HEK293 (cell line): ENCODE data around the gene INTS15.

ENCODE experiments used
- CTCF ChIA-PET: fragments of 350-600 bp; formaldehyde crosslinking; extraction: SDS; loops from one replicate; lab custom pipeline; 2021; ENCODE audit warnings: antibody characterized with exemption; lab: Yijun Ruan, JAX
- POLR2A ChIA-PET: fragments of 300-600 bp; formaldehyde crosslinking; extraction: SDS; loops from one replicate; lab custom pipeline; 2020; ENCODE audit warnings: antibody characterized with exemption, inconsistent platforms; lab: Yijun Ruan, JAX
- H3K27ac ChIP-seq: fragments of 200-500 bp; sonication (Bioruptor generic); 2 replicates; pipeline ENCODE4 v1.5.1; 2014; ENCODE audit warnings: low read depth, low read length, control low read depth, inconsistent platforms; ENCODE audit errors: extremely low read depth
- H3K36me3 ChIP-seq, 2 experiments: fragments of 200-500 bp in 1 of 2; sonication (Bioruptor generic) in 1 of 2; 1 replicate in 1 of 2; 2 replicates in 1 of 2; pipeline ENCODE4 v1.5.1; 2014 to 2017; ENCODE audit warnings: inconsistent platforms in 2 of 2, low read length in 2 of 2; ENCODE audit not compliant: control insufficient read depth in 2 of 2, insufficient read depth in 1 of 2
- H3K4me1 ChIP-seq: fragments of 200-500 bp; sonication (Bioruptor generic); 2 replicates; pipeline ENCODE4 v1.5.1; 2014; ENCODE audit warnings: mild to moderate bottlenecking, low read length, inconsistent platforms; ENCODE audit not compliant: control insufficient read depth, insufficient read depth
- H3K4me3 ChIP-seq: 2 replicates; pipeline ENCODE4 v1.5.1; 2011; ENCODE audit warnings: low read depth, mild to moderate bottlenecking, control low read depth, low read length, moderate library complexity
- H3K9me3 ChIP-seq: fragments of 200-500 bp; sonication (Bioruptor generic); 2 replicates; pipeline ENCODE4 v1.5.1; 2014; ENCODE audit warnings: low read depth, low read length, inconsistent platforms; ENCODE audit not compliant: control insufficient read depth, insufficient read depth
- GLIS2 ChIP-seq: fragments of 450-650 bp; formaldehyde crosslinking; IDR thresholded peaks from 2 replicates; pipeline ENCODE4 v1.5.1; 2016; ENCODE audit warnings: missing biosample characterization, missing genetic modification characterization
- KLF7 ChIP-seq: fragments of 450-650 bp; formaldehyde crosslinking; IDR thresholded peaks from 2 replicates; pipeline ENCODE4 v1.5.1; 2016; ENCODE audit warnings: missing biosample characterization, missing genetic modification characterization, borderline replicate concordance
- OVOL3 ChIP-seq: fragments of 450-650 bp; formaldehyde crosslinking; IDR thresholded peaks from 2 replicates; pipeline ENCODE4 v1.5.1; 2016; ENCODE audit warnings: missing biosample characterization, missing genetic modification characterization
- SP2 ChIP-seq: fragments of 450-650 bp; formaldehyde crosslinking; IDR thresholded peaks from 2 replicates; pipeline ENCODE4 v1.5.1; 2016; ENCODE audit warnings: missing biosample characterization, missing genetic modification characterization
- SP3 ChIP-seq: fragments of 450-650 bp; formaldehyde crosslinking; IDR thresholded peaks from 2 replicates; pipeline ENCODE4 v1.5.1; 2016; ENCODE audit warnings: missing biosample characterization, missing genetic modification characterization
- ZFP3 ChIP-seq: fragments of 450-650 bp; formaldehyde crosslinking; IDR thresholded peaks from 2 replicates; pipeline ENCODE4 v1.5.1; 2016; ENCODE audit warnings: low read depth, missing biosample characterization, missing genetic modification characterization
- ZNF433 ChIP-seq: fragments of 450-650 bp; formaldehyde crosslinking; IDR thresholded peaks from 2 replicates; pipeline ENCODE4 v1.5.1; 2016; ENCODE audit warnings: missing biosample characterization, missing genetic modification characterization, low read depth
- ZNF596 ChIP-seq: fragments of 450-650 bp; IDR thresholded peaks from 2 replicates; pipeline ENCODE4 v1.5.0; 2018; ENCODE audit warnings: missing biosample characterization, mild to moderate bottlenecking, missing genetic modification characterization, moderate library complexity
- ZNF621 ChIP-seq: fragments of 450-650 bp; formaldehyde crosslinking; IDR thresholded peaks from 2 replicates; pipeline ENCODE4 v1.5.1; 2017; ENCODE audit warnings: missing biosample characterization, missing genetic modification characterization
- ZNF658 ChIP-seq: fragments of 450-650 bp; formaldehyde crosslinking; IDR thresholded peaks from 2 replicates; pipeline ENCODE4; 2016; ENCODE audit warnings: missing biosample characterization, missing genetic modification characterization
- ZNF777 ChIP-seq: fragments of 450-650 bp; formaldehyde crosslinking; IDR thresholded peaks from 2 replicates; pipeline ENCODE4 v1.5.1; 2017; ENCODE audit warnings: missing biosample characterization, missing genetic modification characterization, borderline replicate concordance
- ZNF843 ChIP-seq: fragments of 450-650 bp; formaldehyde crosslinking; IDR thresholded peaks from 2 replicates; pipeline ENCODE4 v1.5.1; 2016; ENCODE audit warnings: missing biosample characterization, missing genetic modification characterization
- TF ChIP-seq, protein P1 (sequence below): fragments of 450-650 bp; formaldehyde crosslinking; IDR thresholded peaks from 2 replicates; pipeline ENCODE4 v1.5.1; 2016; ENCODE audit warnings: missing biosample characterization, missing genetic modification characterization
- TF ChIP-seq, protein P2 (sequence below): fragments of 450-650 bp; formaldehyde crosslinking; IDR thresholded peaks from 2 replicates; pipeline ENCODE4 v1.5.1; 2017; ENCODE audit warnings: missing biosample characterization, missing genetic modification characterization
- TF ChIP-seq, protein P3 (sequence below): fragments of 450-650 bp; formaldehyde crosslinking; IDR thresholded peaks from 2 replicates; pipeline ENCODE4 v1.5.1; 2016; ENCODE audit warnings: missing biosample characterization, missing genetic modification characterization
- TF ChIP-seq, protein P4 (sequence below): IDR thresholded peaks from 2 replicates; pipeline ENCODE4 v1.6.1; 2011; ENCODE audit warnings: mild to moderate bottlenecking, low read depth, low read length, borderline replicate concordance
- TF ChIP-seq, protein P5 (sequence below): fragments of 450-650 bp; formaldehyde crosslinking; IDR thresholded peaks from 2 replicates; pipeline ENCODE4 v1.5.1; 2016; ENCODE audit warnings: missing biosample characterization, missing genetic modification characterization, low read depth
- TF ChIP-seq, protein P6 (sequence below): fragments of 450-650 bp; formaldehyde crosslinking; conservative IDR thresholded peaks from 2 replicates; pipeline ENCODE4 v1.5.1; 2016; ENCODE audit warnings: low read depth, missing biosample characterization, missing genetic modification characterization

INTS15 gene

DNA sequence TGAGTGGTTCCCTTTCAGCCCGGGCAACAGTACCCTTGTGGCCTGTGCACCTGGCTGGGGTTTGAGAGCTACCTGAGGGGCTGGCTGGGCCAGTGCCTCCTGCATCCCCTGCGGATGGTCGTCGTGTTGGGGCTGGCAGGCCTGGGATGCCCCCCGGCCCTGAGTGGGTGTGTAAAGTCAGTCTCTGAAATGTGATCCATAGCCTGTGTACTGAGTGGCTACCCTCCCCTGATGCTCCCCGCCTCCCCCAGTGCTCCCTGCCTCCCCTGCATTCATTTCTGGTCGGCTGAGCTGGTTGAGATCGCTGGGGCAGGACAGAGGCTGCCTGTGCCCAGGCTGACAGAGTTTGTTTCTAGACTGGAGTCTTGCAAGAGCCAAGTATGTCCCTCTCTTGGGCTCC is 56.6 kb downstream of the INTS15 start:
- ChIA-PET CTCF (no interaction called here), POLR2A (no interaction called here)
- Histone ChIP-seq H3K4me1 (no peaks in the 10 kb centered on the region), H3K9me3 (no peaks in the 10 kb centered on the region), H3K36me3 (peaks cover 6 to 91% of the 10 kb centered on the region in 2 experiments; a peak in 2 of 3 replicates), H3K4me3 (no peak overlapping the region), H3K27ac (no peak overlapping the region)
- TF ChIP-seq GLIS2 (0 out of 2 replicates have a peak, but pooled peaks have one; percentile 14), SP3 (tag by site-specific recombination) (no peak)
- TF ChIP-seq, protein P1, sequence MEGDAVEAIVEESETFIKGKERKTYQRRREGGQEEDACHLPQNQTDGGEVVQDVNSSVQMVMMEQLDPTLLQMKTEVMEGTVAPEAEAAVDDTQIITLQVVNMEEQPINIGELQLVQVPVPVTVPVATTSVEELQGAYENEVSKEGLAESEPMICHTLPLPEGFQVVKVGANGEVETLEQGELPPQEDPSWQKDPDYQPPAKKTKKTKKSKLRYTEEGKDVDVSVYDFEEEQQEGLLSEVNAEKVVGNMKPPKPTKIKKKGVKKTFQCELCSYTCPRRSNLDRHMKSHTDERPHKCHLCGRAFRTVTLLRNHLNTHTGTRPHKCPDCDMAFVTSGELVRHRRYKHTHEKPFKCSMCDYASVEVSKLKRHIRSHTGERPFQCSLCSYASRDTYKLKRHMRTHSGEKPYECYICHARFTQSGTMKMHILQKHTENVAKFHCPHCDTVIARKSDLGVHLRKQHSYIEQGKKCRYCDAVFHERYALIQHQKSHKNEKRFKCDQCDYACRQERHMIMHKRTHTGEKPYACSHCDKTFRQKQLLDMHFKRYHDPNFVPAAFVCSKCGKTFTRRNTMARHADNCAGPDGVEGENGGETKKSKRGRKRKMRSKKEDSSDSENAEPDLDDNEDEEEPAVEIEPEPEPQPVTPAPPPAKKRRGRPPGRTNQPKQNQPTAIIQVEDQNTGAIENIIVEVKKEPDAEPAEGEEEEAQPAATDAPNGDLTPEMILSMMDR (tag by site-specific recombination): no peak

DNA sequence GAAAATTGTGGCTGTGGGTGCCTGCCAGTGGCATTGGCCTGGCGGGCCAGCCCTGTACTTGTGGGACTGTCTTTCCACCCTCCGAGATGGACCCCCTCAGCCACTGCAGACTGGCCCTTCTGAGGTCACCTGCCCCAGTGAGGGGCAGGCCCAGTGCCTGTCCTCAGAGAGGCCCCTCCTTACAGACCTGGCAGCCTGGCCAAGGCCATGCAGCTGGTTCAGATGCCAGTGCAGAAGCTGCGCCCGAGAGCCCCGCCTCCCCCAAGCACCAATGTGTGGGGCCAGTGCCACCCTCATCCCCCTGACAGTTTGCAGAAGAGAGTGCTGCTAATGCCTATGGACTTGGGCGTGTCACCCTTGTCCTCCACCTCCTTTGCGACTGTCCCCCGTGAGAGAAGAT is 57.3 kb downstream of the INTS15 start:
- TF ChIP-seq, protein P2, sequence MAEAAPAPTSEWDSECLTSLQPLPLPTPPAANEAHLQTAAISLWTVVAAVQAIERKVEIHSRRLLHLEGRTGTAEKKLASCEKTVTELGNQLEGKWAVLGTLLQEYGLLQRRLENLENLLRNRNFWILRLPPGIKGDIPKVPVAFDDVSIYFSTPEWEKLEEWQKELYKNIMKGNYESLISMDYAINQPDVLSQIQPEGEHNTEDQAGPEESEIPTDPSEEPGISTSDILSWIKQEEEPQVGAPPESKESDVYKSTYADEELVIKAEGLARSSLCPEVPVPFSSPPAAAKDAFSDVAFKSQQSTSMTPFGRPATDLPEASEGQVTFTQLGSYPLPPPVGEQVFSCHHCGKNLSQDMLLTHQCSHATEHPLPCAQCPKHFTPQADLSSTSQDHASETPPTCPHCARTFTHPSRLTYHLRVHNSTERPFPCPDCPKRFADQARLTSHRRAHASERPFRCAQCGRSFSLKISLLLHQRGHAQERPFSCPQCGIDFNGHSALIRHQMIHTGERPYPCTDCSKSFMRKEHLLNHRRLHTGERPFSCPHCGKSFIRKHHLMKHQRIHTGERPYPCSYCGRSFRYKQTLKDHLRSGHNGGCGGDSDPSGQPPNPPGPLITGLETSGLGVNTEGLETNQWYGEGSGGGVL (tag by site-specific recombination): no peak
- TF ChIP-seq, protein P3, sequence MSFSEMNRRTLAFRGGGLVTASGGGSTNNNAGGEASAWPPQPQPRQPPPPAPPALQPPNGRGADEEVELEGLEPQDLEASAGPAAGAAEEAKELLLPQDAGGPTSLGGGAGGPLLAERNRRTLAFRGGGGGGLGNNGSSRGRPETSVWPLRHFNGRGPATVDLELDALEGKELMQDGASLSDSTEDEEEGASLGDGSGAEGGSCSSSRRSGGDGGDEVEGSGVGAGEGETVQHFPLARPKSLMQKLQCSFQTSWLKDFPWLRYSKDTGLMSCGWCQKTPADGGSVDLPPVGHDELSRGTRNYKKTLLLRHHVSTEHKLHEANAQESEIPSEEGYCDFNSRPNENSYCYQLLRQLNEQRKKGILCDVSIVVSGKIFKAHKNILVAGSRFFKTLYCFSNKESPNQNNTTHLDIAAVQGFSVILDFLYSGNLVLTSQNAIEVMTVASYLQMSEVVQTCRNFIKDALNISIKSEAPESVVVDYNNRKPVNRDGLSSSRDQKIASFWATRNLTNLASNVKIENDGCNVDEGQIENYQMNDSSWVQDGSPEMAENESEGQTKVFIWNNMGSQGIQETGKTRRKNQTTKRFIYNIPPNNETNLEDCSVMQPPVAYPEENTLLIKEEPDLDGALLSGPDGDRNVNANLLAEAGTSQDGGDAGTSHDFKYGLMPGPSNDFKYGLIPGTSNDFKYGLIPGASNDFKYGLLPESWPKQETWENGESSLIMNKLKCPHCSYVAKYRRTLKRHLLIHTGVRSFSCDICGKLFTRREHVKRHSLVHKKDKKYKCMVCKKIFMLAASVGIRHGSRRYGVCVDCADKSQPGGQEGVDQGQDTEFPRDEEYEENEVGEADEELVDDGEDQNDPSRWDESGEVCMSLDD (tag by site-specific recombination): no peak
- TF ChIP-seq ZNF621 (tag by site-specific recombination): no peak
- no peaks in the 10 kb centered on the region for H3K4me1 ChIP-seq
- CTCF ChIA-PET: no interaction called here
- H3K4me3 ChIP-seq: no peak overlapping the region
- H3K36me3 ChIP-seq: peaks cover 6 to 91% of the 10 kb centered on the region in 2 experiments; a peak in 2 of 3 replicates
- POLR2A ChIA-PET: no interaction called here
- no peaks in the 10 kb centered on the region for H3K9me3 ChIP-seq
- H3K27ac ChIP-seq: no peak overlapping the region

DNA sequence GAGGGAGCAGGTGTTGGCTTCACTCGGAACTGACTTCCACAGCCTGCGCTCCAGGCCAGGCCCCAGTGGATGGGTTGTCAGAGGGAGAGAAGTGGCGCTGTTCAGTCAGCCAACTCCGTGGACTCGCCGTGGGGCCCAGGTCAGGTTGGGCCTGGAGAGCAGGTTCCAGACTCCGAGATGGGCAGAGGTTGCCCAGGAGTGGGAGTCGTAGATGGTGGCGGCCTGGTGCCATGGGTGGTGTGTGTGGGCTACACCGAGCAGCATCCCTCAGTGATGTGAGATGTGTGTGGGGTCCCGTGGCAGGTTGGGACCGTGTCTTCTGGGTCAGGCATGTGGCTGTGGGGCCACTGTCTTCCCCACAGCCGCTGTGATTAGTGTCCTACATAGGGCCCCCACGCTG is 57.7 kb downstream of the INTS15 start:
- Histone ChIP-seq H3K4me1 (no peaks in the 10 kb centered on the region), H3K4me3 (no peak overlapping the region), H3K9me3 (no peaks in the 10 kb centered on the region), H3K36me3 (peaks cover 6 to 91% of the 10 kb centered on the region in 2 experiments; a peak in 2 of 3 replicates), H3K27ac (no peak overlapping the region)
- ChIA-PET POLR2A (no interaction called here), CTCF (no interaction called here)
- TF ChIP-seq ZNF843 (tag by site-specific recombination) (no peak), KLF7 (tag by site-specific recombination) (no peak), OVOL3 (no peak), ZFP3 (no peak), SP2 (tag by site-specific recombination) (no peak), ZNF658 (tag by site-specific recombination) (no peak), ZNF433 (no peak), ZNF596 (no peak), ZNF777 (tag by site-specific recombination) (no peak)
- TF ChIP-seq, protein P4, sequence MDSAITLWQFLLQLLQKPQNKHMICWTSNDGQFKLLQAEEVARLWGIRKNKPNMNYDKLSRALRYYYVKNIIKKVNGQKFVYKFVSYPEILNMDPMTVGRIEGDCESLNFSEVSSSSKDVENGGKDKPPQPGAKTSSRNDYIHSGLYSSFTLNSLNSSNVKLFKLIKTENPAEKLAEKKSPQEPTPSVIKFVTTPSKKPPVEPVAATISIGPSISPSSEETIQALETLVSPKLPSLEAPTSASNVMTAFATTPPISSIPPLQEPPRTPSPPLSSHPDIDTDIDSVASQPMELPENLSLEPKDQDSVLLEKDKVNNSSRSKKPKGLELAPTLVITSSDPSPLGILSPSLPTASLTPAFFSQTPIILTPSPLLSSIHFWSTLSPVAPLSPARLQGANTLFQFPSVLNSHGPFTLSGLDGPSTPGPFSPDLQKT: no peak
- TF ChIP-seq, protein P5, sequence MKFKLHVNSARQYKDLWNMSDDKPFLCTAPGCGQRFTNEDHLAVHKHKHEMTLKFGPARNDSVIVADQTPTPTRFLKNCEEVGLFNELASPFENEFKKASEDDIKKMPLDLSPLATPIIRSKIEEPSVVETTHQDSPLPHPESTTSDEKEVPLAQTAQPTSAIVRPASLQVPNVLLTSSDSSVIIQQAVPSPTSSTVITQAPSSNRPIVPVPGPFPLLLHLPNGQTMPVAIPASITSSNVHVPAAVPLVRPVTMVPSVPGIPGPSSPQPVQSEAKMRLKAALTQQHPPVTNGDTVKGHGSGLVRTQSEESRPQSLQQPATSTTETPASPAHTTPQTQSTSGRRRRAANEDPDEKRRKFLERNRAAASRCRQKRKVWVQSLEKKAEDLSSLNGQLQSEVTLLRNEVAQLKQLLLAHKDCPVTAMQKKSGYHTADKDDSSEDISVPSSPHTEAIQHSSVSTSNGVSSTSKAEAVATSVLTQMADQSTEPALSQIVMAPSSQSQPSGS (tag by site-specific recombination): no peak
- TF ChIP-seq, protein P6, sequence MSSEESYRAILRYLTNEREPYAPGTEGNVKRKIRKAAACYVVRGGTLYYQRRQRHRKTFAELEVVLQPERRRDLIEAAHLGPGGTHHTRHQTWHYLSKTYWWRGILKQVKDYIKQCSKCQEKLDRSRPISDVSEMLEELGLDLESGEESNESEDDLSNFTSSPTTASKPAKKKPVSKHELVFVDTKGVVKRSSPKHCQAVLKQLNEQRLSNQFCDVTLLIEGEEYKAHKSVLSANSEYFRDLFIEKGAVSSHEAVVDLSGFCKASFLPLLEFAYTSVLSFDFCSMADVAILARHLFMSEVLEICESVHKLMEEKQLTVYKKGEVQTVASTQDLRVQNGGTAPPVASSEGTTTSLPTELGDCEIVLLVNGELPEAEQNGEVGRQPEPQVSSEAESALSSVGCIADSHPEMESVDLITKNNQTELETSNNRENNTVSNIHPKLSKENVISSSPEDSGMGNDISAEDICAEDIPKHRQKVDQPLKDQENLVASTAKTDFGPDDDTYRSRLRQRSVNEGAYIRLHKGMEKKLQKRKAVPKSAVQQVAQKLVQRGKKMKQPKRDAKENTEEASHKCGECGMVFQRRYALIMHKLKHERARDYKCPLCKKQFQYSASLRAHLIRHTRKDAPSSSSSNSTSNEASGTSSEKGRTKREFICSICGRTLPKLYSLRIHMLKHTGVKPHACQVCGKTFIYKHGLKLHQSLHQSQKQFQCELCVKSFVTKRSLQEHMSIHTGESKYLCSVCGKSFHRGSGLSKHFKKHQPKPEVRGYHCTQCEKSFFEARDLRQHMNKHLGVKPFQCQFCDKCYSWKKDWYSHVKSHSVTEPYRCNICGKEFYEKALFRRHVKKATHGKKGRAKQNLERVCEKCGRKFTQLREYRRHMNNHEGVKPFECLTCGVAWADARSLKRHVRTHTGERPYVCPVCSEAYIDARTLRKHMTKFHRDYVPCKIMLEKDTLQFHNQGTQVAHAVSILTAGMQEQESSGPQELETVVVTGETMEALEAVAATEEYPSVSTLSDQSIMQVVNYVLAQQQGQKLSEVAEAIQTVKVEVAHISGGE: no peak
